Middle frontal gyrus (tissue), 1 donor: Measurements from ENCODE around the gene TPD52L1.
"Not testable (repeated sequence)": the region's sequence is repeated elsewhere in the genome, so short reads cannot be mapped to it uniquely, and the experiment has no call there.

Experiments
- DNase-seq: peaks from one replicate; pipeline ENCODE4 v3.0.0-alpha.2; 2015; ENCODE audit warnings: low spot score; ENCODE audit errors: extremely low spot score

Gene TPD52L1

DNA sequence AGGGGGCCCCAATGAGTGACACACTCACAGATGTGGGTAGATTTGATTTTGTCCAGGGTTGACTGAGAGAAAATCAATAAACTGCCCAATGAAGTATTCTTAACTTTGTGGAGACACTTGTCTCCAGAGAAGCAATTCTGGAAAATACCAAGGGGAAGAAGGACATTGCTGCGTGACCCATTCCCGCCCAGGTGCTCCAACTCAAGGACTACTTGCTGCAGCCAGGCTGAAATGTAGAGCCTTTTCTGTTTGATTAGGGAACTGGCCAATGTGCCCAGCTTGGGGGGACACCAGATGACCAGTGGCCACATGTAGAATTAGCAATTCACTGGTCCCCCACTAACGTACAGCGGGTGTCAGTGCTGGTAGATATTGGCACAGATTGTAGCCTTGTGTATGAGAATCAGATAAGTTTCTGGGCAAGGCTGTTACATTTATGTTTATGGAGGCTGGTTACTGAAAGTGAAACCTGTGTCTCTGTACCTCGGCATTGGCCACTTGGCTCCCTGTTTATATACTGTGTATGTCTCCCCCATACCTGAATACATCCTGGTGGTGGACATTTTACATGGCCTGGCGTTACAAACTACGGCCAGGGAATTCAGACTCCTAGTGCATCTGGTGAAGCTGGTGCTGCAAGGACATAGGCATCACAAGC lies 115.9 kb downstream of the TPD52L1 start:
- DNase-seq, result no peak

DNA sequence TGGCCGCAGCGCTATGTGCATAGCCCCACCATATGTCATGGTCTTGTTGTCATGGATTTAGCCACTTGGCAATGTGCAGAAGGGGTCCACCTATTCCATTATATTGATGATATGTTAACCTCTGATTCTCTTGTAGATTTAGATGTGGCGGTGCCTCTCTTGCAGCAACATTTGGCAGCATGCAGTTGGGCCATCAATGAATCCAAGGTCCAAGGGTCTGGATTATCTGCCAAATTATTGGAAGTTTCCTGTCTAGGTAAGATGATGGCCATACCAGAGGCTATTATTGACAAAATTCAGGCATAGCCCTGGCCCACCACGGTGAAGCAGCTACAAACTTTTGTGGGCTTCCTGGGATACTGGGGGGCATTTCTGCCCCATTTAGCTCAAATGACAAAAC lies 116.8 kb downstream of the TPD52L1 start:
- no peak for DNase-seq

DNA sequence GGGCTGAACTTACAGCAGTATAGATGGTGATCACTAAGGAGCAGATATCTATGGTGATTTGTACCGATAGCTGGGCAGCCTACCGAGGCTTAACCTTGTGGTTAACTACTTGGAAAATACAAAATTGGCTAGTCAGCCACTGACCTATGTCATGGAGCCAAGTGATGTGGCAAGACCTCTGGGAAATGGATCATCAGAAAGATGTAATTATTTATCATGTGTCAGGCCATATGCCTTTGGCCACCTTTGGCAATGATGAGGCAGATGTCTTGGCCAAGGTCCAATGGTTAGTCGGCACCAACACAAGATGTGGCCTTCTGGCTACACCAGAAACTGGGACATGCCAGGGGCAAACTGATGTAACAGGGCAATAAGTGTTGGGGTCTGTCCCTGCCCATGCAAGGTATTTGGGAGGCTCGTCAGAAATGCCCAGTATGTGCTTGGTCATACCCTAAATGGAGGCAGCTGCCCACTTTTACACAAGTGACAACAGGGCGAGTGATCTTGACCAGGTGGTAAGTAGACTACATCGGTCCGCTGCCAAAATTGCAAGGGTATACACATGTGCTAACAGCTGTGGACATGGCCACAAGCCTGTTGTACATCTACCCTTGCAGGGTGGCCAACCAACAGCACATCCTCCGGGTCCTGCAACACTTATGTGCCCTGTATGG lies 118.0 kb downstream of the TPD52L1 start:
- DNase-seq, result no peak

DNA sequence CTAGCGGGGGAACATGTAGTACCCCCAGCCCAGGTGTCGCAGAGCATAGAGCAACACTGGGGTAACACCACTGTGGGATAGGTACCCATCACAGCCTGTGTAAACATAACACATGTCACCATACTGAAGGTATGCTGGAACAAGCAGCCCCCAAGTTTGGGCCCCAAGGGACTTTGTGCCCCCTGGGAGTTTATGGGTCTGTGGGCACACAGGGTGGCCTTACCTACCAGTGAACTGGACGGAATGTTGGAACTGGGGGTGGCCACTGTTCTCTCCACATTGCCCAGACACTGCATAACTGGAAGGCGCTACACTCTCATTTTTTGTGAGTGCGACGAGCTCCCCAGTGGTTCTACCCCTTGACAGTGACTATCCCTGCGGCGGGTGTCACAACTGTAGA lies 119.7 kb downstream of the TPD52L1 start:
- DNase-seq, result no peak

DNA sequence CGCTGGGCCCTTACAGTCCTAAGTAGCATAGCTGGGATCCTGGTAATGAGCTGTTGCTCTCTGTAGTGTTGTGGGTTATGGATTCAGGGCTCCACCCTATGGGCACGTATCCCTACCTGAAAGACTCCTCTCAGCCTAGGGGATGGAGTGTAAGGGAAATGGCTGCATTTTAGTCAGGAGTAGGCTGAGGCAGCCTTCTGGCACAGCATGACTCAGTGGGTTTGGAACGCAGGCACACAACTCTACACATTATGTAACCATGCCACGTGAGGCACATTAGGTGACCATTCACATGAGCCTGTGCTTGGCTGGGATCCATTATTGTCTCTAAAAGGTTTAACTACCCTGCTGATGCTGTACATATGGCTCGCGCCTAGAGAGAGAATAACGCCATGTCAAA lies 120.4 kb downstream of the TPD52L1 start:
- no peak for DNase-seq

DNA sequence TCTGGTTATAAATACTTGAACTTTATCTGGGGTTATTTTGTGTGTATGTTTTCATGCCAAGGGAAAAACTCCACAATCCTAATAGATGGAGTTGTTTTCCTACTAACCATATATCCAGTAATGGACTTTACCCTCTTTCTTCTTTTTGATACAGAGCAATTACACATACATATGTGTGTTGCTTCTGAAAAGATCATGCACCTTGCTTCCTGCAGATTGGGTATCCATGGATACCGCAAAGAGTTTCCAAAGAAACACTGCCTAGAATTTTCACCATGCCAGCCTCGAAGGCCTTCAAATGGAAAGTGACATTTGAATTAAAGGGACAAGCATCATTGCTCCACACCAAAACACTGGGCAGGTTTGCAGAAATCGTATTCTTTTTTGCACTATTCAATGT lies 121.4 kb downstream of the TPD52L1 start:
- no peak for DNase-seq

DNA sequence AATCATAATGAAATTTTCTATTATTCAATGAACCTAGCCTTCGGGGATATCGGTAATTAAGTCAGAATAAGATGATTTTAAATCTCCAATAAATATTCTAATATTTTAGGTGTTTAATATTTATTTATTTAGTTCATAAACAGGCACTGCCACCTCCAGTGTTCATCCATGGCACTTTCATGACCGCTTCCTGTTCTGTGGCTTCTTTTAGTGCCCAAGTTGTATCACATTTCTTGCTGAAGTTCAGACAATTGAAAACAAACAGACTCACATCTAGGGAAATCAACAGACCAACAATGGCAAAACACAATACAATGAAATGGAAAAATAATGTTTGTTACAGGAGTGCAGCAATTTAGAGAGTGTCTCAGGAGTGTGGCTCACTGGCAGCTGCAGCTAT lies 122.2 kb downstream of the TPD52L1 start:
- DNase-seq, result no peak

DNA sequence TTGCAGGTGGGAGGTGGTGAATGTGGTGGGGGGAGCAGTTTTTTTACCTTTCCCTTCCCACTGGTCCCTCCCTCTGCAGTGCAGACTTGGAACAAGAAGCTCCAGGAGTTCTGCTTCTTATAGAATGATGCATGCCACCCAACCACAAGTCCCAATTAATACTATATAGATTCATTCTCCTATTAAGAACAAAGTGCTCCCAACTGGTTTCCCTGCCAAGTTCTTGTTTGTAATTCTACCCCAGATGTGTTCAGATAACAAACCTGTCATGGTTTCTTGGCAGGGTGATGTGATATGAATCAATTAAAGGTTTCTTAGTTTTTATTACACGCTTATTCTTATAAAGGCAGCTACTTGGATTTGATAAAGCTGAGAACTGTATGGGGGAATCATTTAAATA lies 124.3 kb downstream of the TPD52L1 start:
- DNase-seq, result no peak

DNA sequence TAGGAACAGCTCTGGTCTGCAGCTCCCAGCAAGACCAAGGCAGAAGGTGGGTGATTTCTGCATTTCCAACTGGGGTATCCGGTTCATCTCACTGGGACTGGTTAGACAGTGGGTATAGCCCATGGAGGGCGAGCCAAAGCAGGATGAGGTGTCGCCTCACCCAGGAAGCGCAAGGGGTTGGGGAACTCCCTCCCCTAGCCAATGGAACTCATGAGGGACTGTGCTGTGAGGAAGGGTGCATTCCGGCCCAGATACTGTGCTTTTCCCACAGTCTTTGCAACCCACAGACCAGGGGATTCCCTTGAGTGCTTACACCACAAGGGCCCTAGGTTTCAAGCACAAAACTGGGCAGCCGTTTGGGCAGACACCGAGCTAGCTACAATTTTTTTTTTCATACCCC lies 126.4 kb downstream of the TPD52L1 start:
- DNase-seq, result no peak

DNA sequence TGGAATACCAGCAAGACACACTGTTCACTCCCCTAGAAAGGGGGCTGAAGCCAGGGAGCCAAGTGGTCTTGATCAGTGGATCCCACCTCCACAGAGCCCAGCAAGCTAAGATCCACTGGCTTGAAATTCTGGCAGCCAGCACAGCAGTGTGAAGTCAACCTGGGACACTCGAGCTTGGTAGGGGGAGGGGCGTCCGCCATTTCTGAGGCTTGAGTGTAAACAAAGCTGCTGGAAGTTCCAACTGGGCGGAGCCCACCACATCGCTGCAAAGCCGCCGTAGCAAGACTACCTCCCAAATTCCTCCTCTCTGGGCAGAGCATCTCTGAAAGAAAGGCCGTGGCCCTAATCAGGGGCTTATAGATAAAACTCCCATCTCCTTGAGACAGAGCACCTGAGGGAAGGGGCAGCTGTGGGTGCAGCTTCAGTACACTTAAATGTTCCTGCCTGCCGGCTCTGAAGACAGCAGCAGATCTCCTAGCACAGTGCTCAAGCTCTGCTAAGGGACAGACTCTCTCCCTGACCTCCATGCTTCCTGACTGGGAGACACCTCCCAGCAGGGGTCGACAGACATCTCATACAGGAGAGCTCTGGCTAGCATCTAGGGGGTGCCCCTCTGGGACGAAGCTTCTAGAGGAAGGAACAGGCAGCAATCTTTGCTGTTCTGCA lies 126.9 kb downstream of the TPD52L1 start:
- not testable (repeated sequence) for DNase-seq

DNA sequence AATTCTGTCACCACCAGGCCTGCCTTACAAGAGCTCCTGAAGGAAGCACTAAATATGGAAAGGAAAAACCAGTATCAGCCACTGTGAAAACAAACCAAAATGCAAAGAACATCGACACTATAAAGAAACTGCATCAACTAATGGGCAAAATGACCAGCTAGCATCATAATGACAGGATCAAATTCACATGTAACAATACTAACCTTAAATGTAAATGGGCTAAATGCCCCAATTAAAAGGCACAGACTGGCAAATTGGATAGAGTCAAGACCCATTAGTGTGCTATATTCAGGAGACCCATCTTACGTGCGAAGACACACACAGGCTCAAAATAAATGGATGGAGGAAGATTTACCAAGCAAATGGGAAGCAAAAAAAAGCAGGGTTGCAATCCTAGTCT lies 128.9 kb downstream of the TPD52L1 start:
- not testable (repeated sequence) for DNase-seq

DNA sequence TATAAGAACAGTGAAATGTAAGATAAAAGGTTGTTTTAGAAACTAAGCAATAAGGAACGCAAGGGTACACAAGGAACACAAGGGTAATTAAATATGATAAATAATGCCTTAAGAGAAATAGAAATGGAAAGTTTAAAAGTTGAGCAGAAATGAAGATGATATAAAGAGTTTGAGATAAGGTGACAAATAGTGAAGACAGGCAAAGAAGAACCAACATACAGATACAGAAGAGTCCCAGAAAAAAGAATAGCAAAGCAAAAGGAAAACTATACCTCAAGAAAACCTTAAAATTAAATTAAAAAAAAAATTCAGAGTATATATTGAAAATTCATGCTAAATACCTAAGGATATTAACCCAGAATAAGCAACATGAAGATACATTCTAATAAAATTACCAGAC lies 131.8 kb downstream of the TPD52L1 start:
- no peak for DNase-seq

DNA sequence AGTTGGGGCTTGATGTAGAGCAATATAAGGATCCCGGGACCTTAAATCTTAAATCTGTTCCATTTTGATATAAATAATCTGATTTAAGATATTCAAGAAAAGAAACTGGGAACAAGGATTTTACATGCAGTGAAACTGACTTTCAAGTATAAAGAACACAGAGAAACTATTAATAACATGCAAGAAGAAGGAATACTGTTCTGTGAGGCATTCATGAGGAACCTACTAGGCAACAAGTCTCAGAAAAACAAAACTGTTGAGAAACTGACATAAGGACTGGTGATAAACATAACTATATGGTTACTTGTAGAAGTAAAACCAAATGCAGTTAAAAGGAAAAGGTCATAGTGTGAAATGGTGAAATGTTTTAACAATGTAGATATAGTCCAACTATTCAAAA lies 132.4 kb downstream of the TPD52L1 start:
- no peak for DNase-seq

DNA sequence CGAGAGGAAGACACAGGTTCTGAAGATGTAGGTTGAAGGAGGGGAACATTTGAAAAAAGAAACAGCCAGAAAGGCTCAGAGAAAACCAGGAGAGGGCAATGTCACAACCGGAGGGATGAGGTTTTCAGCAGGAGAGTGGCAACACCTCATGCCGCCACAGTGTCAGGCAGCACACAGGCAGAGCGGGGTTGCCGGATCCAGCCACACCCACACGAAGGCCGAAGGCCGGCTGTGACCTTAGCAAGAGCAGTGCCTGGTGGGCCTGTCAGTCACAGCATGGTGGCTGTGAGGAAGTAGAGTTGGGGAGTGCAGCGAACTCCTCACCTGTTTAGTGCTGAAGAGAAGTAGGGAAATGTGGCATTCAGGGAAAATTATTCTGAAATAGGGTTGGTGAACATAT lies 134.1 kb downstream of the TPD52L1 start:
- DNase-seq, result no peak

DNA sequence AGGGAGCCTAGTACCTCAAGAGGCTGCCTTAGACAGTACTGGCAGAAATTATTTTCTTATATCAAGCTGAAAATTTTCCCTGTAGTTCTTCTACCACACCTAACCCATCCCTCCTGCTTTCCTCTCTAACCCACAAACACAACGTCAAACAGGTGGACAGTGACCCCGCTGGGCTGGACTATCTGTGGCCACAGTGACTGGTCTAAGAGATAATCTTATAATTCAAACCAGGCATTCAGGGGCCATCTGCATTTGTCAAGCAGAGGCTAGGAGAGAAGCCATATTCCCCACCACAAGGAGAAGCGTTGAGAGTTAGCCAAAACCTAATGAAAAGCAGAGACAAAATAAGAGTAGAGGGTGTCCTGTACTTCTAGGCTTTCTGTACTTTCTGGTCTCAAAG lies 140.0 kb downstream of the TPD52L1 start:
- DNase-seq, result no peak

DNA sequence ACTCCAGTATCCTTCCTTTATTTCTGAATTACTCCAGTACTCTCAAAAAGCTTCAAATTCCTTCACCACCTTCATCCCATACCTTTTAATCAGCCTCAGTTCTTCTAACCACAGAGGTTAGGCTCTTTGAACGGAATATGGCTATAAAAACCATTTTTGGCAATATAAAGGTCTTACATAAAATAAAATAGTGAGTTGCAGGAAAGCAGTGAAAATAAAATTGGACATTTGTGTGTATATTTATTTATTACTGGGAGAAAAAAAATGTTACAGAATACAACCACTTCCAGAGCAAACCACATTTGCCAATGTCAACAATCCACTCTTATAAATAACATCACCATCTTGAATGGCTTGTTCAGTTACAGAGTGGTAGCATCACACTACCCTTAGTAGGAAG lies 140.5 kb downstream of the TPD52L1 start:
- DNase-seq, result no peak

DNA sequence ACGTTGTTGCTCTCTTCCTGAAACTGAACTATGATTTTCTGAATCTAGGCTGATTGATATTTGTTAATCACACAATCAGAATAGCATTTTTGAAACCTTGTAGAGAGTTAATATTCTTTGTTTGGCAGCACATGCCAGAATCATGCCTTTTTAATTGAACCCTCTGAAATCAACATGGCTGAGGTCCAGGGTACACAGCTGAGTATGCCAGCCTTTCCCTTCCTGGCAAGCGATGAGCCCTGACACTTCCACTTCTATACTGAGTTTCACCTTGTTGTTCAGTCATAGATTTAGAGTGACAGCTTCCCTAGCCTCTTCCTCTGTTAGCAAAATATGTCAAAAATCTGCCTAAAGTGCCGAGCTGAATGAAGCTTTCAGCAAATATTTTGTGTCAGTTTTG lies 141.4 kb downstream of the TPD52L1 start:
- no peak for DNase-seq

DNA sequence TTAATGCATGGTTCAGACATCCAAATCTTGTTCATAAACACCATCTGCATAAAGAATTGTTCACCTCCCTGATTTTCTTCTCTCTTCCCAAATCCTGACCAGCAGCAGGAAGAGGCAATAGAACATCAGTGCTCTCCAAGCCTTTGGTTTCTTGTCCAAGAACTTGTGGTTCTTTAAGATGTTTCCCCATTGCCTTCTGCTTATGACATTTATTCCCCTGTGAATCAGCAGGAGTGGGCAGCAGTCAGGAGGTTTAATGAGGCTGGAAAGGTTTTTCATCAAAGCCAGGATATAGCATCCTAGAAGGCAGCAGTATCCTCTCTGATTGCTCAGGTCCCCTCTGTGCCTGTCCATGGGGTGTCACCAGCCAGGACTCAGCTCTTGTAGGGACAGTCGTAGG lies 142.9 kb downstream of the TPD52L1 start:
- DNase-seq, result no peak

DNA sequence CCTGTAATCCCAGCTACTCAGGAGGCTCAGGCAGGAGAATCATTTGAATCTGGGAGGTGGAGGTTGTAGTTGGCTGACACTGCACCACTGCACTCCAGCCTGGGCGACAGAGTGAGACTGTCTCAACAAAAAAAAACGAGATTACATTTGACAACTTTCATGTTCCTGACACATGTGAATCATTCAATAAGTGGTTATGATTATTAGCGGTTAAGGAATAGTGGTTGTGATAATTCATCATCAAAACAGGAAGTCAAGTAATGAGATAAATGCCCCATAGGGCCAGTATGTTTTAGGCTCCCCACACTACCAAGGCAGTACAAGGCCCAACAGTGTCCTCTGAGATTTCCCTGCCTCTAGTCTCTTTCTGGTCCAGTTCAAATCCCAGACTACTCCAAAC lies 145.7 kb downstream of the TPD52L1 start:
- DNase-seq, result no peak

DNA sequence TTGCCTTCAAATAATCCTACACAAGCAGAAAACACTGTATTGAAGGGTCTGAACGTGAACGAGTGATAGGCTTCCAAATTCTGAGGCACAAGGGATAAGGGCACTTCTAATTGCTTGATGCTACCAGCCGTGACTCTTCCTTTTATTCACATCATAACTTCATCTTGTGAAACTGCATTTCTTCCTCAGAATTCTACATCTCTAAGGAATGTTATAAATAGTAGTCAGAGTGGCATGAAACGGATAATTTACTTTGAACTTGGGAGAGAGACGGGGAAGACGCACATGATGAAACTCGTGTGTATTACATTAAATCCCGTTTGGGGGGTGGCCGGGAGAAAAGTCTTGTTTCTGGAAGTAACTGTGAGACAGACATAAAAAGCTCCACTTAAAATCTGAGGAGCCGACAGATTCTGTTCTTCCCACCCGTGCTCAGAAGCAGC lies 147.4 kb downstream of the TPD52L1 start:
- no peak for DNase-seq

DNA sequence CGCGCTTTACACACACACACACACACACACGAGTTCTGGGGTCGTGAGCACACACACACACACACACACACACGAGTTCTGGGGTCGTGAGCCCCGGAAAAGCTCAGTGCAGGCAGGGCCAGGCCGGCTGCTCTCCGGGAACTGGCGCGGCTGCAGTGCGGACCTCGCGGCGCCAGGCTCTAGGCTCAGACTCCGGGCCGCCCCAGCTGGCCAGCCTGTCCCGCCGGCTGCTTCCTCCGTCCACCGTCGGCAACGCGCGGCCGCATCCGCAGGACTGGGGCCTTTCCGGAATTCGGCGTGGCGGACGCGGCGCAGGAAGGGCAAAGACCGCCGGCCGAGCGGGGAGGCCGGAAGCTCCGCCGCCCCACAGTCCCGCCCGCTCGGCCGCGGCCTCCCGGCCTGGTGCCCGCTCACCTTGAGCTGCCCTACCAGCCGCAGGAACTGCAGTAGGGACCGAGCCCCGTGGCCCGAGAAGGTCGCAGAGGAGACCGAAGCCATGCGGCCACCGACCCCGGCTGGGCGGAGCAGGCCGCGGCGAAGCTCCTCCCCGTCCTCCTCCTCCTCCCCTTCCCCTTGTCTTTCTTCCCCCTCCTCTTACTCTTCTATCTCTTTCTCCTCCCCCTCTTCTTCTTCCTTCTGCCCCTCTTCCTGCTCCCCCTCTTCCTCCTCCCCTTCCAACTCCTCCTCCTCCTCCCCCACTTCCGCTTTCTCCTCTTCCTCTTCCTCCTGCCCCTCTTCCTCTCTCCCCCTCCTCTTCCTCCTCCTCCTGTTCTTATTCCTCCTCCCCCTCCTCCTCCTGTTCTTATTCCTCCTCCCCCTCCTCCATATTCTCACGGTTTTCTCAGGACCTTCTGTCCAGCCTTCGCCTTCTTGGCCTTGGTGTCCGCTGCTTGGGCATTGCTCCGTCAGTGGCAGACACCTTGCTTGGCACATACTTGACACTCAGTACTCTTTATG lies 148.1 kb downstream of the TPD52L1 start, which contains the start of gene HDDC2:
Gene HDDC2, minus strand, starts transcription at position 533 of the 957 bp plus-strand sequence. Its CDS starts 35 bp downstream, at position 498.
- no peak for DNase-seq
